MM.1S (cell line): ENCODE results near the gene AP2M1.

ENCODE experiments used
- DNase-seq: peaks from one replicate; pipeline ENCODE4 v3.0.0-alpha.2; 2015
- H2AFZ ChIP-seq: fragments of 300-600 bp; sonication (generic); 2 replicates; pipeline ENCODE4 v1.6.0; 2016; ENCODE audit warnings: antibody characterized with exemption, low read length
- H3F3A ChIP-seq: fragments of 300-600 bp; sonication (generic); 2 replicates; pipeline ENCODE4 v1.6.1; 2016; ENCODE audit warnings: mild to moderate bottlenecking, antibody characterized with exemption, low read length, moderate library complexity, mixed read lengths; ENCODE audit not compliant: insufficient read depth
- H3K27ac ChIP-seq: fragments of 300-600 bp; sonication (generic); 2 replicates; pipeline ENCODE4 v1.5.1; 2016; ENCODE audit warnings: mild to moderate bottlenecking, low read length
- H3K27me3 ChIP-seq: fragments of 300-600 bp; sonication (generic); replicated peaks from 2 replicates; pipeline ENCODE4 v1.6.0; 2016; ENCODE audit warnings: low read length; ENCODE audit not compliant: insufficient read depth
- H3K36me3 ChIP-seq: fragments of 300-600 bp; sonication (generic); replicated peaks from 2 replicates; pipeline ENCODE4 v1.6.1; 2016; ENCODE audit warnings: mild to moderate bottlenecking, low read length, mixed read lengths; ENCODE audit not compliant: insufficient read depth
- H3K4me1 ChIP-seq: fragments of 300-600 bp; sonication (generic); 2 replicates; pipeline ENCODE4 v1.6.1; 2016; ENCODE audit warnings: low read length, mixed read lengths
- H3K4me2 ChIP-seq: fragments of 300-600 bp; sonication (generic); 2 replicates; pipeline ENCODE4 v1.6.0; 2016; ENCODE audit warnings: low read depth, low read length
- H3K4me3 ChIP-seq: fragments of 300-600 bp; sonication (generic); 2 replicates; pipeline ENCODE4 v1.5.1; 2016; ENCODE audit warnings: low read length, mixed read lengths
- H3K79me2 ChIP-seq: fragments of 300-600 bp; sonication (generic); 2 replicates; pipeline ENCODE4 v1.6.1; 2016; ENCODE audit warnings: mixed run types, low read length, mixed read lengths
- H3K9ac ChIP-seq: fragments of 300-600 bp; sonication (generic); 2 replicates; pipeline ENCODE4 v1.6.1; 2016; ENCODE audit warnings: low read length, mixed read lengths
- H3K9me2 ChIP-seq: fragments of 300-600 bp; sonication (generic); replicated peaks from 2 replicates; pipeline ENCODE4 v1.6.1; 2016; ENCODE audit warnings: mild to moderate bottlenecking, low read length, mixed read lengths; ENCODE audit not compliant: insufficient read depth
- H3K9me3 ChIP-seq: fragments of 300-600 bp; sonication (generic); replicated peaks from 2 replicates; pipeline ENCODE4 v1.6.1; 2016; ENCODE audit warnings: mild to moderate bottlenecking, low read length, mixed read lengths; ENCODE audit not compliant: insufficient read depth
- H4K20me1 ChIP-seq: fragments of 300-600 bp; sonication (generic); 2 replicates; pipeline ENCODE4 v1.6.1; 2016; ENCODE audit warnings: mild to moderate bottlenecking, low read length, moderate library complexity, mixed read lengths; ENCODE audit not compliant: insufficient read depth
- CTCF ChIP-seq: fragments of 300-600 bp; sonication (generic); IDR thresholded peaks from 2 replicates; pipeline ENCODE4 v1.5.1; 2016; ENCODE audit warnings: antibody characterized with exemption, low read length, mixed read lengths
- EZH2 ChIP-seq: fragments of 300-600 bp; sonication (generic); optimal IDR thresholded peaks from 2 replicates; pipeline ENCODE3; 2017; ENCODE audit warnings: low read depth, mild to moderate bottlenecking, antibody characterized with exemption, low read length, mixed read lengths
- EZH2phosphoT487 ChIP-seq: fragments of 300-600 bp; sonication (generic); IDR thresholded peaks from 2 replicates; pipeline ENCODE4 v1.6.1; 2018; ENCODE audit warnings: antibody characterized with exemption, low read length

The AP2M1 gene

DNA sequence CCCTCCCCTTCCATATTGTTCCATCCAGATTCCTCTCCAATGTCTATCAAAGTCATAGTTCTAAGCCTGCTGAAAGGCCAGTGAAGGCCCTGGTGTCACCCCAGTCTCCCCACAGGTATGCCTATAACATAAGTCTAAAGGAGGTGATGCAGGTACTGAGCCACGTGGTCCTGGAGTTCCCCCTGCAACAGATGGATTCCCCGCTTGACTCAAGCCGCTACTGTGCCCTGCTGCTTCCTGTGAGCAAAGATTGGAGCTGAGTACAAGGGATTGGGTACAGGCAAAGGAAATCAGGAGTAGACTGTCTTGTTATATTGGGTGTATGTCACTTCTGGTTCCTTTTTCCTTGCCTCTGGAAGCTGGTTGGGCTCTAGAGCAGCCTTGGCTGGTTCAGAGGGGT lies 31.3 kb upstream of the AP2M1 start:
- Histone ChIP-seq H3K4me2 (no peak overlapping the region), H3K79me2 (peaks cover 21% of the 10 kb centered on the region), H3K27ac (no peak overlapping the region), H3K9me2 (no peaks in the 10 kb centered on the region), H3K27me3 (no peaks in the 10 kb centered on the region), H3K36me3 (peaks cover 25% of the 10 kb centered on the region), H3K9ac (no peak overlapping the region), H4K20me1 (no peaks in the 10 kb centered on the region), H3K9me3 (no peaks in the 10 kb centered on the region), H3F3A (no peaks in the 10 kb centered on the region), H3K4me1 (no peaks in the 10 kb centered on the region), H3K4me3 (no peak overlapping the region), H2AFZ (no peak overlapping the region)
- no peak for DNase-seq
- TF ChIP-seq EZH2phosphoT487 (no peak), CTCF (no peak), EZH2 (no peak)

GRCh38 chr3:184144505-184144904 lies 30.1 kb upstream of the AP2M1 start:
- Histone ChIP-seq H2AFZ (no peak overlapping the region), H3K9ac (no peak overlapping the region), H3F3A (no peaks in the 10 kb centered on the region), H3K27ac (no peak overlapping the region), H3K4me1 (no peaks in the 10 kb centered on the region), H3K36me3 (peaks cover 25% of the 10 kb centered on the region), H3K79me2 (peaks cover 15% of the 10 kb centered on the region), H3K9me2 (no peaks in the 10 kb centered on the region), H3K27me3 (no peaks in the 10 kb centered on the region), H3K4me2 (no peak overlapping the region), H4K20me1 (no peaks in the 10 kb centered on the region), H3K4me3 (no peak overlapping the region), H3K9me3 (no peaks in the 10 kb centered on the region)
- TF ChIP-seq EZH2 (no peak), CTCF (no peak), EZH2phosphoT487 (no peak)
- DNase-seq = no peak

DNA sequence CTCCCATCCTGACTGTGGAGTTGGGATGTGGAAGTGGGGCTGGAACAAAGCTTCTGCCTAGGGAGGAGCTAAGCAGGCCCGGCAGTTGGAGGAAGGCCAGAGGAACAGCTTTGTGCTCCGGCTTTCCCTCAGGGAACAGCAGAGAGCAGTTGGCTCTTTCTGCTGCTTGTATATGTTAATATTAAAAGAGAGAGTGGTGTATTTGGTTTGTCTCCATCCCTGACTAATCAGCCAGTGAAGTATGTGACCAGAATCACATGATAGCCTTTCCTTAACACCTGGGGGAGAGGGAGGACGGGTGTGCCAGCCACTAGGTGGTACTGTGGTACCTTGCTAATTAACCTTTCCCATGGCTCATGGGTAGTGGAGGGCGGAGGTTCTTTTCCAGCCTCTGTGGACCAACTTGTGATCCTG lies 29.5 kb upstream of the AP2M1 start:
- H3K27ac ChIP-seq = no peak overlapping the region
- peak; percentile 50 for DNase-seq
- H4K20me1 ChIP-seq = no peaks in the 10 kb centered on the region

More for the DNA sequence above, 29.5 kb upstream of the AP2M1 start:
- no peaks in the 10 kb centered on the region for H3F3A ChIP-seq
- no peak overlapping the region for H3K9ac ChIP-seq
- no peaks in the 10 kb centered on the region for H3K9me3 ChIP-seq
- H3K4me3 ChIP-seq = no peak overlapping the region
- H3K4me2 ChIP-seq = no peak overlapping the region
- H3K9me2 ChIP-seq = no peaks in the 10 kb centered on the region
- peak; percentile 66 for TF ChIP-seq CTCF
- TF ChIP-seq EZH2 = no peak
- no peak for TF ChIP-seq EZH2phosphoT487
- H2AFZ ChIP-seq = no peak overlapping the region
- peaks cover 12% of the 10 kb centered on the region for H3K79me2 ChIP-seq
- H3K36me3 ChIP-seq = peaks cover 25% of the 10 kb centered on the region
- H3K4me1 ChIP-seq = no peaks in the 10 kb centered on the region
- no peaks in the 10 kb centered on the region for H3K27me3 ChIP-seq
